Heart right ventricle (tissue), 16 donors: ENCODE data around the gene RUFY3. TPM values are rescaled to one million over a fixed set of nuclear protein-coding genes. Genes with fewer than 3 reads are reported as not detected.
A peak's percentile ranks its signal among the peaks of the same experiment; 100 is the strongest.
"Not testable (repeated sequence)": the region's sequence is repeated elsewhere in the genome, so short reads cannot be mapped to it uniquely, and the experiment has no call there.

ENCODE experiments used
- ATAC-seq, 8 donors: fragments of 200-7000 bp; cut with Tn5 transposase; one replicate each; pipeline ENCODE4 v1.9.1; 2020; ENCODE audit warnings: mild to moderate bottlenecking in 8 of 8, moderate library complexity in 8 of 8, moderate number of reproducible peaks in 1 of 8
- DNase-seq, 2 donors: peaks; one replicate each; pipeline ENCODE4 v3.0.0-alpha.2; 2020
- H3K27ac ChIP-seq, 10 donors: fragments of 200-600 bp; sonication (generic) in 2 of 10; one replicate each; pipeline versions ENCODE4 v1.5.0 to v1.8.0; 2020 to 2022; ENCODE audit warnings: mild to moderate bottlenecking in 3 of 10
- H3K27me3 ChIP-seq, 7 donors: fragments of 200-600 bp; one replicate each; pipeline ENCODE4 v1.8.0; 2021 to 2022; ENCODE audit warnings: mild to moderate bottlenecking in 2 of 7
- H3K36me3 ChIP-seq, 9 donors: fragments of 200-600 bp; sonication (generic) in 1 of 9; one replicate each; pipeline versions ENCODE4 v1.5.0 to v1.8.0; 2020 to 2022; ENCODE audit warnings: mild to moderate bottlenecking in 2 of 9
- H3K4me1 ChIP-seq, 9 donors: fragments of 200-600 bp; sonication (generic) in 1 of 9; one replicate each; pipeline versions ENCODE4 v1.5.0 to v1.8.0; 2020 to 2022; ENCODE audit warnings: mild to moderate bottlenecking in 4 of 9
- H3K4me3 ChIP-seq, 10 donors: fragments of 200-600 bp; sonication (generic) in 2 of 10; one replicate each; pipeline versions ENCODE4 v1.5.0 to v1.8.0; 2020 to 2022; ENCODE audit warnings: mild to moderate bottlenecking in 7 of 10, moderate library complexity in 2 of 10
- H3K9me3 ChIP-seq, 11 donors: fragments of 200-600 bp in 10 of 11; sonication (generic) in 2 of 11; one replicate each; pipeline versions ENCODE4 v1.5.0 to v1.8.0; 2013 to 2022; ENCODE audit warnings: mild to moderate bottlenecking in 2 of 11, control low read depth in 1 of 11, moderate library complexity in 1 of 11
- WGBS, 2 donors: extraction: QIAGEN DNeasy Blood & Tissue Kit; methylation state at CpG; one replicate each; pipeline ENCODE4 v1.1.7; 2013; ENCODE audit warnings: inconsistent platforms in 1 of 2; 5-methylcytosine and 5-hydroxymethylcytosine counted together
- intact Hi-C, 10 donors: fragments of 100-400 bp; cut with DNase I; formaldehyde crosslinking; loops; one replicate each; pipeline versions ENCODE4 v1.11.1 to v1.14.2; 2022
- polyA plus RNA-seq, 2 donors: library from polyadenylated mRNA; stranded (reverse); fragments of 200-250 nt; gene quantifications; one replicate each; pipeline ENCODE4 v1.2.3, GENCODE V29; 2013
- total RNA-seq, 10 donors: library from RNA; stranded (reverse); fragmentation: NEBNext Ultra II Directional in 3 of 10; extraction: Animal tissue kit (Norgen Biotek cat#: 25700) in 3 of 10; gene quantifications; one replicate each; pipeline versions ENCODE4 v1.2.1 to v1.2.4, GENCODE V29; 2021 to 2023
- TF ChIP-seq, protein P1 (sequence below), 9 donors: fragments of 200-600 bp; sonication (generic) in 2 of 9; IDR thresholded peaks; one replicate each; pipeline versions ENCODE4 v1.5.0 to v1.8.0; 2021 to 2022; ENCODE audit warnings: antibody characterized with exemption in 9 of 9, mild to moderate bottlenecking in 5 of 9, moderate library complexity in 1 of 9
- donor health status: Arrhythmogenic right ventricular cardiomyopathy.
- donor health status: ischemic (EF 13 %, LVEDD 7.1; RV severe dilation, severe dysfunction).
- donor health status: healthy with polysubstance abuse.
- donor health status: DM: no; HTN: yes; CAD: no.
- donor health status: DM: no; HTN: no; CAD: no.
- donor health status: ischemic (EF 25% LVEDD 6.9; RV normal size, moderate dysfunction).
- donor health status: ischemic (EF 25% LVEDD 5.7; RV mildly dilated, moderate dysfunction).
- donor health status: healthy.
- donor health status: DM: yes; HTN: yes; CAD: no.
- donor health status: Ischemic cardiomyopathy.
- donor health status: ischemic (EF 35%, LVEDD 5.7; RV mildly dilated, moderate dysfunction).
- donor health status: nonischemic (EF 11% LVEDD 7.7; RV severe dilation, severe dysfunction).
- donor health status: DM: yes; HTN: yes; CAD: no.
- donor health status: PGD.
- donor health status: ischemic (EF 29% LVEDD 5.4; RV normal size, mild dysfunction).
- donor health status: nonischemic (EF 23%, LVEDD 6.1; RV moderate dilation, normal function).

The RUFY3 gene
- total and polyA plus RNA-seq, 12 donors, result 13.2 to 28.7 (median 21.7) TPM

DNA sequence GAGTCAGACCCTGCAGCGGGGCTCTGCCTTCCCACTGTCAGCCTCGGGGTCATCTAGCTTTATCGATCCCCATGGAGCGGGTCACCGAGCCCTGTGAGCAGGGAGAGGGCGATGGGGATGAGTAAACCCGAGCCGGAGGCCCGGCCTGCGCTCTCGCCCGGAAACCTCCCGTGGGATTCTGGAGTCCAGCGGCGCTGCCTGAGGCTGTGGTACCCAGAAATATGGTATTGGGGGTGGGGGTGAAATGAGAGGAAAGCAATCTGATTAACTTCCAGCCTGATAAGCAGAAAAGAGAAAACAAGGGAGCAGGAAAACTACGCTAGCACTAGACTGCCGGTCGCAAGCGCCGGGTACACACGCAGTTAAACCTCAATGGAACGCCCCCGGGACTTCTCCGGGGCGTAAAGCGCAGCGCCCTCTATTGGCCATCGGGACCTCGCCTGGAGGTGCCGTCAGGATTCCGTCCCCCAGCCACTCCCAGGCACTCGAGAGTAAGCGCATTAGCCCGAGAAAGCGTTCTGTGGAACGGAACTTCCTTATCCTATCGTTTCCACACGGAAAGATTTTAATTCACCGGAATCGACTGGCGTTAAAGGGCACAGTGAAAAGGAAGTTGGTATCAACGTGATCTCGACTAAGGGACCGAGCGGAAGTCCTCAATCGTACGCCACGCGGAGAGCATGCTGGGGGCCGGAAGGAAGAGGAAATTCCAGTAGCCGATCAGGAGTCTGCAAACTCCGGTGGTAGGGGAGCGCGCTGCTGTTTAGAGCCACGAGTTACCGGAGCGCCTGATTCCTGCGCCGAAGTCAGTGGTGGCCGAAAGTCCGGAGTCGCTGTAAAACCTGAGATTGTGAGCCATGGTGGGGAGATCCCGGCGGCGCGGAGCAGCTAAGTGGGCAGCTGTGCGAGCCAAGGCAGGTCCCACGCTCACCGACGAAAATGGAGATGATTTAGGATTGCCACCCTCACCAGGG is 33.7 kb upstream of the RUFY3 start, which contains the start of gene UTP3:
Gene UTP3, plus strand, starts transcription at position 712 of the 974 bp plus-strand sequence. Its CDS starts 146 bp downstream, at position 858.
- TF ChIP-seq, protein P1, sequence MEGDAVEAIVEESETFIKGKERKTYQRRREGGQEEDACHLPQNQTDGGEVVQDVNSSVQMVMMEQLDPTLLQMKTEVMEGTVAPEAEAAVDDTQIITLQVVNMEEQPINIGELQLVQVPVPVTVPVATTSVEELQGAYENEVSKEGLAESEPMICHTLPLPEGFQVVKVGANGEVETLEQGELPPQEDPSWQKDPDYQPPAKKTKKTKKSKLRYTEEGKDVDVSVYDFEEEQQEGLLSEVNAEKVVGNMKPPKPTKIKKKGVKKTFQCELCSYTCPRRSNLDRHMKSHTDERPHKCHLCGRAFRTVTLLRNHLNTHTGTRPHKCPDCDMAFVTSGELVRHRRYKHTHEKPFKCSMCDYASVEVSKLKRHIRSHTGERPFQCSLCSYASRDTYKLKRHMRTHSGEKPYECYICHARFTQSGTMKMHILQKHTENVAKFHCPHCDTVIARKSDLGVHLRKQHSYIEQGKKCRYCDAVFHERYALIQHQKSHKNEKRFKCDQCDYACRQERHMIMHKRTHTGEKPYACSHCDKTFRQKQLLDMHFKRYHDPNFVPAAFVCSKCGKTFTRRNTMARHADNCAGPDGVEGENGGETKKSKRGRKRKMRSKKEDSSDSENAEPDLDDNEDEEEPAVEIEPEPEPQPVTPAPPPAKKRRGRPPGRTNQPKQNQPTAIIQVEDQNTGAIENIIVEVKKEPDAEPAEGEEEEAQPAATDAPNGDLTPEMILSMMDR (IDR thresholded peaks at IDR 0.05), result peak; percentile 93 to 99 (median 98)
- intact Hi-C loops, result loop anchor here in 5 of 10 donors (1.0 to 10.0 kb wide), 8 partner anchors 15 to 305 kb away; partner anchors contain the start of genes DCK (in 2 of the 5), GRSF1 (in 2 of the 5) and MOB1B (in 1 of the 5)
- Histone ChIP-seq H3K9me3 (no peaks in the 10 kb centered on the region), H3K27ac (peak within 1 kb of the TSS; percentile 78 to 98 (median 94)), H3K27me3 (no peaks in the 10 kb centered on the region), H3K4me1 (peaks cover 8 to 50% (median 33%) of the 10 kb centered on the region in 9 donors), H3K4me3 (peak within 1 kb of the TSS; percentile 65 to 96 (median 92)), H3K36me3 (peaks cover 0 to 32% (median 10%) of the 10 kb centered on the region in 9 donors)
- DNase-seq (peak; percentile 95 to 97), ATAC-seq (peak; percentile 97 to 99 (median 98))
- WGBS, 2 donors, result 0 to 1% methylated on average over 70 of the region's 70 CpGs

DNA sequence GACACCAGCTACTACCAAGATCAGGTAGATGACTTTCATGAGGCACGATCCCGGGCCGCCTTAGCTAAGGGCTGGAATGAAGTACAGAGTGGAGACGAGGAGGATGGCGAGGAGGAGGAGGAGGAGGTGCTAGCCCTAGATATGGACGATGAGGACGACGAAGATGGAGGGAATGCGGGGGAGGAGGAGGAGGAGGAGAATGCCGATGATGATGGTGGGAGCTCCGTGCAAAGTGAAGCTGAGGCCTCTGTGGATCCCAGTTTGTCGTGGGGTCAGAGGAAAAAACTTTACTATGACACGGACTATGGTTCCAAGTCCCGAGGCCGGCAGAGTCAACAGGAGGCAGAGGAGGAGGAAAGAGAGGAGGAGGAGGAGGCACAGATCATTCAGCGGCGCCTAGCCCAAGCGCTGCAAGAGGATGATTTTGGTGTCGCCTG is 33.0 kb upstream of the RUFY3 start:
- no peak for DNase-seq
- H3K27me3 ChIP-seq, result no peaks in the 10 kb centered on the region
- peaks cover 8 to 50% (median 33%) of the 10 kb centered on the region in 9 donors for H3K4me1 ChIP-seq
- intact Hi-C loops, result loop anchor here in 5 of 10 donors (1.0 to 10.0 kb wide), 8 partner anchors 14 to 304 kb away; partner anchors contain the start of genes DCK (in 2 of the 5), GRSF1 (in 2 of the 5) and MOB1B (in 1 of the 5)
- H3K9me3 ChIP-seq, result no peaks in the 10 kb centered on the region
- H3K4me3 ChIP-seq, result peak overlapping the region; percentile 65 to 96 (median 92)
- peak overlapping the region; percentile 38 to 98 (median 94) for H3K27ac ChIP-seq
- H3K36me3 ChIP-seq, result peaks cover 0 to 37% (median 10%) of the 10 kb centered on the region in 9 donors
- 1% methylated on average over 19 of the region's 19 CpGs for WGBS, 2 donors
- TF ChIP-seq, protein P1 (IDR thresholded peaks at IDR 0.05), result no peak
- ATAC-seq, result peak in 5 of 8 donors; percentile 4 to 28 (median 7)

DNA sequence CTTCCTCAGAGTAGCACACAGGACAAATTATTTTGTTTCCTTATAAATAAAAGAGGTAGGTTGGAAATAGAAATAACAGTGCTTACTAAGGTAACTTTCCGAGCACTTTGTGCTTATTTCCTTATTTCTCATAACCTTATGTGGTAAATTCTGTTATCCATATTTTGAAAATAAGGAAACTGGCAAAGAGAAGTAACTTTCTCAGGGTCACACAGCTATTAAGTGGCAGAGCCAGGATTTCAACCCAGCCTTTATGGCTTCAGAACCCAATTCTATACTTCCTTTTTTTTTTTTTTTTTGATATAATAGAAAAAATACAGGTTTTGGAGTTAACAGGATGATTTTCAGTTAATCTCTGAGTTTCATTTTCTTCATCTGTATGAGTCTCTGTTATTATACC is 30.1 kb upstream of the RUFY3 start:
- DNase-seq (no peak), ATAC-seq (no peak)
- no peaks in the 10 kb centered on the region for H3K9me3 ChIP-seq
- H3K36me3 ChIP-seq, result peaks cover 0 to 47% (median 10%) of the 10 kb centered on the region in 9 donors
- H3K4me1 ChIP-seq, result peaks cover 8 to 48% (median 33%) of the 10 kb centered on the region in 9 donors
- peak overlapping the region in 1 of 10 donors; percentile 7 for H3K27ac ChIP-seq
- intact Hi-C loops, result no loop called here
- H3K4me3 ChIP-seq, result no peak overlapping the region
- TF ChIP-seq, protein P1 (IDR thresholded peaks at IDR 0.05), result no peak
- H3K27me3 ChIP-seq, result no peaks in the 10 kb centered on the region
- 81 to 94% methylated on average over 1 of the region's 1 CpG for WGBS, 2 donors

DNA sequence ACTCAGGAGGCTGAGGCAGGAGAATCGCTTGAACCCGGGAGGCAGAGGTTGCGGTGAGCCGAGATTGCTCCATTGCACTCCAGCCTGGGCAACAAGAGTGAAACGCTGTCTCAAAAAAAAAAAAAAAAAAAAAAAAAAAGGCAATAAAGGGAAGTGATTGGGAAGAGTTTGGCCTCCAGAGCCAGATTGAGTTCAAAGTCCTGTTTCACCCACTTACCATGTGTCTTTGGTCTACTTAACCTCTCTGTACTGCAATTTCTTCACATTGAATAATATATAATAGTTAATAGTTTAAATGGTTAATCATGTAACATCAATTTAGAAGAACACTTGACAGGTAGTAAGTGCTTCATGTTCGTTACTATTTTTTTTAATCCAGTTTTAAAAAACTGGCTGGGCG is 27.1 kb upstream of the RUFY3 start:
- H3K27ac ChIP-seq, H3K9me3 ChIP-seq, H3K4me3 ChIP-seq, DNase-seq, ATAC-seq, H3K27me3 ChIP-seq, intact Hi-C loops: not testable (repeated sequence)
- 94 to 95% methylated on average over 7 of the region's 7 CpGs for WGBS, 2 donors
- Histone ChIP-seq H3K36me3 (peaks cover 0 to 47% (median 10%) of the 10 kb centered on the region in 9 donors), H3K4me1 (peaks cover 2 to 30% (median 22%) of the 10 kb centered on the region in 9 donors)

DNA sequence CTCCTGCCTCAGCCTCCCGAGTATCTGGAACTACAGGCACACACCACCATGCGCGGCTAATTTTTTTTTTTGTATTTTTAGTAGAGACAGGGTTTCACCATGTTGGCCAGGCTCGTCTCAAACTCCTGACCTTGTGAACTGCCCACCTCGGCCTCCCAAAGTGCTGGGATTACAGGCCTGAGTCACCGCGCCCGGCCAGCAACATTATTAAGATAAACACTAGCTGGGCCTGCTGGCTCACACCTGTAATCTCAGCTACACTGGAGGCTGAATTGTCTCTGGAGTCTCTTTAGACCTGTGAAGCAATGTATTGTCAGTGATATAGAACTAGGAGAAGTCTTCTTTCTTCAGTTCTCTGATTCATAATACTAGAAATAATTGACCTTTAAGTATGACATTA is 23.3 kb upstream of the RUFY3 start:
- H3K4me1 ChIP-seq, ATAC-seq, DNase-seq, H3K4me3 ChIP-seq, H3K9me3 ChIP-seq, H3K27me3 ChIP-seq, intact Hi-C loops, H3K27ac ChIP-seq: not testable (repeated sequence)
- peaks cover 0 to 13% (median 0%) of the 10 kb centered on the region in 9 donors for H3K36me3 ChIP-seq
- WGBS, 2 donors, result 82 to 87% methylated on average over 8 of the region's 8 CpGs
